MCF 10A (cell line): ENCODE data around the gene TEX19. TPM values are rescaled to one million over a fixed set of nuclear protein-coding genes. Genes with fewer than 3 reads are reported as not detected.

ENCODE experiments used
- BruUV-seq: library from RNA; stranded (reverse); fragments of 400-500 nt; replicated peaks from 2 replicates; lab custom pipeline; 2021; lab: Mats Ljungman, UMichigan
- CTCF ChIA-PET: fragments of 300-600 bp; sonication (Branson Sonifier 250); formaldehyde crosslinking; extraction: SDS; loops from one replicate; lab custom pipeline; 2021; ENCODE audit warnings: antibody characterized with exemption, inconsistent platforms; lab: Yijun Ruan, JAX
- POLR2A ChIA-PET: fragments of 300-600, 350-650 bp; sonication (Branson Sonifier 250); formaldehyde crosslinking; extraction: SDS; loops from one replicate; lab custom pipeline; 2020; ENCODE audit warnings: antibody characterized with exemption, inconsistent platforms; lab: Yijun Ruan, JAX
- DNase-seq: peaks from one replicate; pipeline ENCODE4 v3.0.0-alpha.2; 2018; ENCODE audit not compliant: unreplicated experiment
- H3K27ac Mint-ChIP-seq: one replicate; pipeline ENCODE4 v1.8.0; 2022; ENCODE audit warnings: mild to moderate bottlenecking, low read depth, mixed read lengths; ENCODE audit not compliant: unreplicated experiment
- H3K27me3 Mint-ChIP-seq: one replicate; pipeline ENCODE4 v1.8.0; 2022; ENCODE audit warnings: mixed read lengths; ENCODE audit not compliant: insufficient read depth, unreplicated experiment
- H3K36me3 Mint-ChIP-seq: one replicate; pipeline ENCODE4 v1.8.0; 2022; ENCODE audit warnings: mild to moderate bottlenecking, moderate library complexity, mixed read lengths; ENCODE audit not compliant: insufficient read depth, unreplicated experiment
- H3K4me1 Mint-ChIP-seq: one replicate; pipeline ENCODE4 v1.8.0; 2022; ENCODE audit warnings: mixed read lengths; ENCODE audit not compliant: insufficient read depth, unreplicated experiment
- H3K4me3 Mint-ChIP-seq: one replicate; pipeline ENCODE4 v1.8.0; 2022; ENCODE audit warnings: mild to moderate bottlenecking, moderate library complexity, mixed read lengths; ENCODE audit not compliant: unreplicated experiment
- H3K9me3 Mint-ChIP-seq: one replicate; pipeline ENCODE4 v1.8.0; 2022; ENCODE audit warnings: mixed read lengths; ENCODE audit not compliant: unreplicated experiment
- CTCF ChIP-seq: fragments of 200-600 bp; IDR thresholded peaks from one replicate; pipeline ENCODE4 v1.8.0; 2022; ENCODE audit warnings: antibody characterized with exemption, mild to moderate bottlenecking; ENCODE audit not compliant: unreplicated experiment
- intact Hi-C: fragments of 100-400 bp; cut with micrococcal nuclease; formaldehyde crosslinking; loops from 2 replicates; pipeline ENCODE4 v1.14.1; 2022
- total RNA-seq: library from RNA; stranded (reverse); gene quantifications from 2 replicates; pipeline ENCODE4 v1.2.3, GENCODE V29; 2022

Gene TEX19
- total RNA-seq, 1 experiment from 2014 or later, result not detected

- no peaks in the 10 kb centered on the region for H3K27me3 Mint-ChIP-seq
- TF ChIP-seq CTCF, result no peak
- intact Hi-C loops, result no loop called here
- no peak for DNase-seq
- H3K9me3 Mint-ChIP-seq, result no peaks in the 10 kb centered on the region
- H3K4me3 Mint-ChIP-seq, result no peak overlapping the region
- ChIA-PET POLR2A (interaction anchor here (0.5 kb wide), 1 partner anchor 35 kb away, joined by 4 read pairs; no protein-coding TSS in a partner anchor), CTCF (no interaction called here)
- H3K36me3 Mint-ChIP-seq, result no peaks in the 10 kb centered on the region
- peaks cover 7% of the 10 kb centered on the region for H3K4me1 Mint-ChIP-seq
- no peak overlapping the region for H3K27ac Mint-ChIP-seq
- no TSS peak for BruUV-seq
These were observed 30.0 kb upstream of the TEX19 start for GRCh38 chr17:82328994-82329507.

GRCh38 chr17:82329683-82330321 lies 29.2 kb upstream of the TEX19 start:
- no peak overlapping the region for H3K27ac Mint-ChIP-seq
- CTCF ChIA-PET, result no interaction called here
- no TSS peak for BruUV-seq

GRCh38 chr17:82330322-82331239 lies 28.5 kb upstream of the TEX19 start:
- peaks cover 16% of the 10 kb centered on the region for H3K4me1 Mint-ChIP-seq
- peaks cover 2% of the 10 kb centered on the region for H3K36me3 Mint-ChIP-seq
- ChIA-PET POLR2A (interaction anchor here (0.9 to 1.4 kb wide), 2 partner anchors 32 to 49 kb away, joined by 3 to 5 read pairs; no protein-coding TSS in a partner anchor), CTCF (interaction anchor here (0.6 kb wide), 1 partner anchor 200 kb away, joined by 3 read pairs; no protein-coding TSS in a partner anchor)
- no peaks in the 10 kb centered on the region for H3K27me3 Mint-ChIP-seq
- peak; percentile 77 for DNase-seq
- no peak for TF ChIP-seq CTCF
- no TSS peak for BruUV-seq
- H3K9me3 Mint-ChIP-seq, result no peaks in the 10 kb centered on the region
- no peak overlapping the region for H3K27ac Mint-ChIP-seq
- intact Hi-C loops, result no loop called here
- H3K4me3 Mint-ChIP-seq, result no peak overlapping the region

More at GRCh38 chr17:82329683-82330321, 29.2 kb upstream of the TEX19 start:
- Mint-ChIP-seq H3K27me3 (no peaks in the 10 kb centered on the region), H3K9me3 (no peaks in the 10 kb centered on the region), H3K4me3 (no peak overlapping the region), H3K36me3 (no peaks in the 10 kb centered on the region), H3K4me1 (peaks cover 8% of the 10 kb centered on the region)
- intact Hi-C loops, result no loop called here
- POLR2A ChIA-PET, result interaction anchor here (0.9 to 1.4 kb wide), 2 partner anchors 32 to 48 kb away, joined by 3 to 5 read pairs; no protein-coding TSS in a partner anchor
- no peak for DNase-seq
- no peak for TF ChIP-seq CTCF
